Natural killer cell (primary cell): ENCODE data around the gene PPP3R2. TPM values are rescaled to one million over a fixed set of nuclear protein-coding genes. Genes with fewer than 3 reads are reported as not detected.

Experiments
- ATAC-seq, 3 donors: fragments of 150-1000 bp in 2 of 3; fragments of 200-7000 bp in 1 of 3; cut with Tn5 transposase; 1 replicate in 1 of 3; 2 replicates in 2 of 3; pipeline ENCODE4 v1.10.0; 2021; ENCODE audit warnings: mild to moderate bottlenecking in 2 of 3, moderate library complexity in 2 of 3
- DNase-seq, 2 donors: peaks; one replicate each; pipeline versions ENCODE4 v3.0.0 to v3.0.0-alpha.2; 2013 to 2021; ENCODE audit warnings: mixed read lengths in 1 of 2
- H3K27ac ChIP-seq: one replicate; pipeline ENCODE4 v1.5.1; 2013; ENCODE audit warnings: mild to moderate bottlenecking, low read length
- H3K27me3 ChIP-seq: one replicate; pipeline ENCODE4 v1.6.1; 2013; ENCODE audit warnings: low read length; ENCODE audit not compliant: control insufficient read depth, insufficient read depth
- H3K36me3 ChIP-seq: one replicate; pipeline ENCODE4 v1.6.1; 2013; ENCODE audit warnings: low read length; ENCODE audit not compliant: control insufficient read depth, insufficient read depth
- H3K4me1 ChIP-seq: one replicate; pipeline ENCODE4 v1.6.1; 2013; ENCODE audit warnings: low read length; ENCODE audit not compliant: control insufficient read depth, insufficient read depth
- H3K4me3 ChIP-seq: one replicate; pipeline ENCODE4 v1.5.1; 2013; ENCODE audit warnings: low read length
- H3K9me3 ChIP-seq: one replicate; pipeline ENCODE4 v1.6.1; 2013; ENCODE audit warnings: low read length; ENCODE audit not compliant: control insufficient read depth, insufficient read depth
- H3K27ac Mint-ChIP-seq, 2 donors: one replicate each; pipeline ENCODE4 v1.8.0; 2022; ENCODE audit warnings: mild to moderate bottlenecking in 2 of 2, mixed read lengths in 2 of 2, moderate library complexity in 1 of 2
- H3K27me3 Mint-ChIP-seq, 2 donors: one replicate each; pipeline ENCODE4 v1.8.0; 2022; ENCODE audit warnings: low read depth in 2 of 2, mixed read lengths in 2 of 2
- H3K36me3 Mint-ChIP-seq: one replicate; pipeline ENCODE4 v1.8.0; 2022; ENCODE audit warnings: mixed read lengths
- H3K4me1 Mint-ChIP-seq, 2 donors: one replicate each; pipeline ENCODE4 v1.8.0; 2022; ENCODE audit warnings: mixed read lengths in 2 of 2
- H3K4me3 Mint-ChIP-seq: one replicate; pipeline ENCODE4 v1.8.0; 2022; ENCODE audit warnings: mild to moderate bottlenecking, moderate library complexity, mixed read lengths
- H3K9me3 Mint-ChIP-seq, 2 donors: one replicate each; pipeline ENCODE4 v1.8.0; 2022; ENCODE audit warnings: mixed read lengths in 2 of 2
- CTCF ChIP-seq: fragments of 200-600 bp; IDR thresholded peaks from one replicate; pipeline ENCODE4 v1.8.0; 2022; ENCODE audit warnings: antibody characterized with exemption
- WGBS: methylation state at CpG from one replicate; pipeline ENCODE4 v1.1.7; 2013; ENCODE audit warnings: missing lambda C conversion rate; ENCODE audit not compliant: insufficient coverage; 5-methylcytosine and 5-hydroxymethylcytosine counted together
- intact Hi-C: fragments of 100-400 bp; cut with micrococcal nuclease; formaldehyde crosslinking; loops from one replicate; pipeline ENCODE4 v1.14.2; 2022
- total RNA-seq, 4 donors: library from RNA; stranded (reverse); fragments of 120-200 nt in 1 of 4; gene quantifications; one replicate each; pipeline versions ENCODE4 v1.2.3 to v1.2.4, GENCODE V29; 2013 to 2022

The PPP3R2 gene
- total RNA-seq, 3 donors from 2014 or later (not counting 1 experiment from before 2014, with no cell fraction given): not detected

GRCh38 chr9:101636247-101636646 is 41.5 kb upstream of the PPP3R2 start:
- Mint-ChIP-seq H3K36me3 (no peaks in the 10 kb centered on the region), H3K27me3 (no peaks in the 10 kb centered on the region), H3K9me3 (peaks cover 0 to 3% of the 10 kb centered on the region in 2 donors), H3K4me3 (no peak overlapping the region), H3K27ac (no peak overlapping the region), H3K4me1 (no peaks in the 10 kb centered on the region)
- no peak for ATAC-seq
- no peaks in the 10 kb centered on the region for H3K36me3 ChIP-seq
- no peak overlapping the region for H3K27ac ChIP-seq
- 3% methylated on average over 2 of the region's 3 CpGs for WGBS
- H3K4me1 ChIP-seq: no peaks in the 10 kb centered on the region
- no peak overlapping the region for H3K4me3 ChIP-seq
- no peaks in the 10 kb centered on the region for H3K27me3 ChIP-seq
- no peak for TF ChIP-seq CTCF
- intact Hi-C loops: no loop called here
- no peak for DNase-seq
- H3K9me3 ChIP-seq: no peaks in the 10 kb centered on the region

GRCh38 chr9:101635473-101635872 is 40.7 kb upstream of the PPP3R2 start:
- Mint-ChIP-seq H3K27me3 (no peaks in the 10 kb centered on the region), H3K4me1 (no peaks in the 10 kb centered on the region), H3K9me3 (peaks cover 0 to 3% of the 10 kb centered on the region in 2 donors), H3K36me3 (no peaks in the 10 kb centered on the region), H3K27ac (no peak overlapping the region), H3K4me3 (no peak overlapping the region)
- H3K4me1 ChIP-seq: no peaks in the 10 kb centered on the region
- WGBS: 100% methylated on average over 1 of the region's 1 CpG
- intact Hi-C loops: no loop called here
- TF ChIP-seq CTCF: no peak
- H3K36me3 ChIP-seq: no peaks in the 10 kb centered on the region
- no peaks in the 10 kb centered on the region for H3K9me3 ChIP-seq
- no peak overlapping the region for H3K27ac ChIP-seq
- no peak overlapping the region for H3K4me3 ChIP-seq
- DNase-seq (no peak), ATAC-seq (no peak)
- no peaks in the 10 kb centered on the region for H3K27me3 ChIP-seq

- Histone ChIP-seq H3K4me1 (no peaks in the 10 kb centered on the region), H3K36me3 (no peaks in the 10 kb centered on the region), H3K27me3 (no peaks in the 10 kb centered on the region), H3K4me3 (no peak overlapping the region), H3K9me3 (no peaks in the 10 kb centered on the region), H3K27ac (no peak overlapping the region)
- H3K27ac Mint-ChIP-seq: no peak overlapping the region
- ATAC-seq (no peak), DNase-seq (no peak)
- no peaks in the 10 kb centered on the region for H3K4me1 Mint-ChIP-seq
- no peak for TF ChIP-seq CTCF
- WGBS: 81% methylated on average over 4 of the region's 4 CpGs
- H3K36me3 Mint-ChIP-seq: no peaks in the 10 kb centered on the region
- no peaks in the 10 kb centered on the region for H3K27me3 Mint-ChIP-seq
- H3K9me3 Mint-ChIP-seq: peaks cover 0 to 3% of the 10 kb centered on the region in 2 donors
- intact Hi-C loops: no loop called here
- no peak overlapping the region for H3K4me3 Mint-ChIP-seq
These were observed 40.1 kb upstream of the PPP3R2 start for GRCh38 chr9:101634741-101635409.

- no peaks in the 10 kb centered on the region for H3K4me1 ChIP-seq
- no peaks in the 10 kb centered on the region for H3K36me3 ChIP-seq
- Mint-ChIP-seq H3K27ac (no peak overlapping the region), H3K4me3 (no peak overlapping the region), H3K4me1 (no peaks in the 10 kb centered on the region), H3K36me3 (no peaks in the 10 kb centered on the region), H3K27me3 (no peaks in the 10 kb centered on the region), H3K9me3 (no peaks in the 10 kb centered on the region)
- ATAC-seq (no peak), DNase-seq (no peak)
- no peak for TF ChIP-seq CTCF
- no peak overlapping the region for H3K4me3 ChIP-seq
- no peaks in the 10 kb centered on the region for H3K9me3 ChIP-seq
- intact Hi-C loops: no loop called here
- no CpG with 5 or more reads among the region's 1 CpG for WGBS
- H3K27ac ChIP-seq: no peak overlapping the region
- no peaks in the 10 kb centered on the region for H3K27me3 ChIP-seq
These were observed 37.8 kb upstream of the PPP3R2 start for GRCh38 chr9:101632611-101633010.
